ENCODE measurements around the gene SPRED3. TPM values are rescaled to one million over a fixed set of nuclear protein-coding genes. Genes with fewer than 3 reads are reported as not detected.

The SPRED3 gene
- polyA plus RNA-seq, 1 donor from 2014 or later = 4.9 TPM

DNA sequence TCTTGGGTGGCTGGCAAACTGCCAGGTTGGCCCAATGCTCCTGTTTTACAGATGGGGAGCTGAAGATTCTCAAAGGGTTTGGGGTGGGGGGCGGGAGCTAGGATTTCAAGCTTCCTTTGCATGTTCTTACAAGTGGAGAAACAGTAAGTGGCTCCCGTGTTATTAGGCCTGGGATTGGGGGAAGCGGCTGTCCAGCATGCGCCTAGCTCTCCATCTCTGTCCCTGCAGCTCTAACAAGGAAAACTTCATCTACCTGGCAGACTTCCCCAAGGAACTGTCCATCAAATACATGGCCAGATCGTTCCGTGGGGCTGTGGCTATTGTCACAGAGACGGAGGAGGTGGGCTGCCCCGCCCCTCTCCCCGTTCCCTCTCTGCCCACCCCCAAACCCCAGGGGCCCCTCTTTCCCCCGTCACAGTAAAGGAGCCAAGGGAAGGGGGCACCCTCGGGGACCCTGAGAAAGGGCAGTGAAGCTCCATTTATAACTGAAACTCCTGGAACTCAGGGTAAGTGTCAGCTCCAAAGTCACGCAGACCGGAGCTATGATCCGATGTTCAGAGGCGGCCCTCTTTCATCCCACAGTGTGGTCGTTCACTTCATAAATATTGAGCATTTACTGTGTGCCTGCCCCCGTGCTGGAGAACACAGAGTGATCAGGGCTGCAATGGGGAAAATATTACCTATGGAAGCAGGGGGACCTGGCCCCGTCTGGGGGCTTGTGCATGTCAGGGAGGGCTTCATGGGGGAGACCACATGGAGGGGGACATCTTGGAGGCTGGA, 29.1 kb upstream of the SPRED3 start:
- no peaks in the 10 kb centered on the region for H3F3A ChIP-seq (ENCODE audit: insufficient read depth, low read length, poor library complexity, severe bottlenecking)
- H4K20me1 ChIP-seq (ENCODE audit: insufficient read depth) = no peaks in the 10 kb centered on the region
- no peak overlapping the region for H3K27ac ChIP-seq (ENCODE audit: low read length)
- TF ChIP-seq SMC3 (conservative IDR thresholded peaks at IDR 0.05; ENCODE audit: poor library complexity) (no peak), EP300 (conservative IDR thresholded peaks at IDR 0.05; ENCODE audit: poor library complexity, severe bottlenecking) (no peak), RAD21 (conservative IDR thresholded peaks at IDR 0.05) (no peak), POLR2AphosphoS5 (IDR thresholded peaks at IDR 0.05) (no peak), TAF1 (IDR thresholded peaks at IDR 0.05; ENCODE audit: low read depth) (no peak), MXI1 (conservative IDR thresholded peaks at IDR 0.05; ENCODE audit: poor library complexity, severe bottlenecking) (no peak), EZH2 (IDR thresholded peaks at IDR 0.05; ENCODE audit: borderline replicate concordance, insufficient read depth, low read length, poor library complexity, severe bottlenecking) (no peak)
- TF ChIP-seq, protein P1, sequence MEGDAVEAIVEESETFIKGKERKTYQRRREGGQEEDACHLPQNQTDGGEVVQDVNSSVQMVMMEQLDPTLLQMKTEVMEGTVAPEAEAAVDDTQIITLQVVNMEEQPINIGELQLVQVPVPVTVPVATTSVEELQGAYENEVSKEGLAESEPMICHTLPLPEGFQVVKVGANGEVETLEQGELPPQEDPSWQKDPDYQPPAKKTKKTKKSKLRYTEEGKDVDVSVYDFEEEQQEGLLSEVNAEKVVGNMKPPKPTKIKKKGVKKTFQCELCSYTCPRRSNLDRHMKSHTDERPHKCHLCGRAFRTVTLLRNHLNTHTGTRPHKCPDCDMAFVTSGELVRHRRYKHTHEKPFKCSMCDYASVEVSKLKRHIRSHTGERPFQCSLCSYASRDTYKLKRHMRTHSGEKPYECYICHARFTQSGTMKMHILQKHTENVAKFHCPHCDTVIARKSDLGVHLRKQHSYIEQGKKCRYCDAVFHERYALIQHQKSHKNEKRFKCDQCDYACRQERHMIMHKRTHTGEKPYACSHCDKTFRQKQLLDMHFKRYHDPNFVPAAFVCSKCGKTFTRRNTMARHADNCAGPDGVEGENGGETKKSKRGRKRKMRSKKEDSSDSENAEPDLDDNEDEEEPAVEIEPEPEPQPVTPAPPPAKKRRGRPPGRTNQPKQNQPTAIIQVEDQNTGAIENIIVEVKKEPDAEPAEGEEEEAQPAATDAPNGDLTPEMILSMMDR (IDR thresholded peaks at IDR 0.05; ENCODE audit: poor library complexity, severe bottlenecking) = no peak
- TF ChIP-seq, protein P2, sequence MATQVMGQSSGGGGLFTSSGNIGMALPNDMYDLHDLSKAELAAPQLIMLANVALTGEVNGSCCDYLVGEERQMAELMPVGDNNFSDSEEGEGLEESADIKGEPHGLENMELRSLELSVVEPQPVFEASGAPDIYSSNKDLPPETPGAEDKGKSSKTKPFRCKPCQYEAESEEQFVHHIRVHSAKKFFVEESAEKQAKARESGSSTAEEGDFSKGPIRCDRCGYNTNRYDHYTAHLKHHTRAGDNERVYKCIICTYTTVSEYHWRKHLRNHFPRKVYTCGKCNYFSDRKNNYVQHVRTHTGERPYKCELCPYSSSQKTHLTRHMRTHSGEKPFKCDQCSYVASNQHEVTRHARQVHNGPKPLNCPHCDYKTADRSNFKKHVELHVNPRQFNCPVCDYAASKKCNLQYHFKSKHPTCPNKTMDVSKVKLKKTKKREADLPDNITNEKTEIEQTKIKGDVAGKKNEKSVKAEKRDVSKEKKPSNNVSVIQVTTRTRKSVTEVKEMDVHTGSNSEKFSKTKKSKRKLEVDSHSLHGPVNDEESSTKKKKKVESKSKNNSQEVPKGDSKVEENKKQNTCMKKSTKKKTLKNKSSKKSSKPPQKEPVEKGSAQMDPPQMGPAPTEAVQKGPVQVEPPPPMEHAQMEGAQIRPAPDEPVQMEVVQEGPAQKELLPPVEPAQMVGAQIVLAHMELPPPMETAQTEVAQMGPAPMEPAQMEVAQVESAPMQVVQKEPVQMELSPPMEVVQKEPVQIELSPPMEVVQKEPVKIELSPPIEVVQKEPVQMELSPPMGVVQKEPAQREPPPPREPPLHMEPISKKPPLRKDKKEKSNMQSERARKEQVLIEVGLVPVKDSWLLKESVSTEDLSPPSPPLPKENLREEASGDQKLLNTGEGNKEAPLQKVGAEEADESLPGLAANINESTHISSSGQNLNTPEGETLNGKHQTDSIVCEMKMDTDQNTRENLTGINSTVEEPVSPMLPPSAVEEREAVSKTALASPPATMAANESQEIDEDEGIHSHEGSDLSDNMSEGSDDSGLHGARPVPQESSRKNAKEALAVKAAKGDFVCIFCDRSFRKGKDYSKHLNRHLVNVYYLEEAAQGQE (IDR thresholded peaks at IDR 0.05; ENCODE audit: borderline replicate concordance) = no peak
- no peak overlapping the region for H2AFZ ChIP-seq (ENCODE audit: low read depth, low read length)
- H3K36me3 ChIP-seq (ENCODE audit: insufficient read depth, low read length) = no peaks in the 10 kb centered on the region
- peaks cover 23% of the 10 kb centered on the region for H3K27me3 ChIP-seq (ENCODE audit: insufficient read depth, low read depth, low read length)
- H3K9me3 ChIP-seq (ENCODE audit: low read length) = no peaks in the 10 kb centered on the region
- H3K4me2 ChIP-seq (ENCODE audit: low read length) = no peak overlapping the region
- H3K4me3 ChIP-seq (ENCODE audit: low read length) = no peak overlapping the region
- no peak overlapping the region for H3K9ac ChIP-seq (ENCODE audit: low read length)
- H3K9me2 ChIP-seq (ENCODE audit: insufficient read depth, low read length) = no peaks in the 10 kb centered on the region
- no peaks in the 10 kb centered on the region for H3K79me2 ChIP-seq (replicated peaks; ENCODE audit: insufficient read depth, low read length)

DNA sequence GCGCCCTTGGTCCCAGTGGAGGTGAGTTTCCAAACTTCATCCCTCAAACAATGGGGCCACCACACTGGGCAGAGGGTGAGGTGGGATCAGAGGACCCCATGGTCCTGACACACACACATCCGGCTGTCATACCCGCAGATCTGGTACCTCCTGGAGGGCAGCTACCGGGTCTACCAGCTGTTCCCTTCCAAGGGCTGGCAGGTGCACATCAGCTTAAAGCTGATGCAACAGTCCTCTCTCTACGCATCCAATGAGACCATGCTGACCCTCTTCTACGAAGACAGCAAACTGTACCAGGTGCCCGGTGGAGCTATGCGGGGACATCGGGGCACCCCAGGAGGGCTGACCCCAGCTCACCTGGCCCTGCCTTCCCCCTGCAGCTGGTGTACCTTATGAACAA, 28.1 kb upstream of the SPRED3 start:
- H3K9me2 ChIP-seq (ENCODE audit: insufficient read depth, low read length) = no peaks in the 10 kb centered on the region
- no peak overlapping the region for H3K9ac ChIP-seq (ENCODE audit: low read length)
- TF ChIP-seq EP300 (conservative IDR thresholded peaks at IDR 0.05; ENCODE audit: poor library complexity, severe bottlenecking) = no peak
- TF ChIP-seq, protein P1 (IDR thresholded peaks at IDR 0.05; ENCODE audit: poor library complexity, severe bottlenecking) = no peak
- TF ChIP-seq POLR2AphosphoS5 (IDR thresholded peaks at IDR 0.05) = no peak
- TF ChIP-seq, protein P2 (IDR thresholded peaks at IDR 0.05; ENCODE audit: borderline replicate concordance) = no peak
- TF ChIP-seq SMC3 (conservative IDR thresholded peaks at IDR 0.05; ENCODE audit: poor library complexity) = no peak
- TF ChIP-seq MXI1 (conservative IDR thresholded peaks at IDR 0.05; ENCODE audit: poor library complexity, severe bottlenecking) = no peak
- no peak for TF ChIP-seq TAF1 (IDR thresholded peaks at IDR 0.05; ENCODE audit: low read depth)
- no peaks in the 10 kb centered on the region for H4K20me1 ChIP-seq (ENCODE audit: insufficient read depth)
- H3K4me2 ChIP-seq (ENCODE audit: low read length) = no peak overlapping the region
- no peak overlapping the region for H2AFZ ChIP-seq (ENCODE audit: low read depth, low read length)
- H3K79me2 ChIP-seq (replicated peaks; ENCODE audit: insufficient read depth, low read length) = no peaks in the 10 kb centered on the region
- no peak overlapping the region for H3K27ac ChIP-seq (ENCODE audit: low read length)
- no peaks in the 10 kb centered on the region for H3K36me3 ChIP-seq (ENCODE audit: insufficient read depth, low read length)
- H3K4me3 ChIP-seq (ENCODE audit: low read length) = no peak overlapping the region
- H3K27me3 ChIP-seq (ENCODE audit: insufficient read depth, low read depth, low read length) = peaks cover 23% of the 10 kb centered on the region
- H3F3A ChIP-seq (ENCODE audit: insufficient read depth, low read length, poor library complexity, severe bottlenecking) = no peaks in the 10 kb centered on the region
- no peaks in the 10 kb centered on the region for H3K9me3 ChIP-seq (ENCODE audit: low read length)

Data from neural cell (in vitro differentiated cells).